WTC11 (cell line): Measurements from ENCODE around the gene TBRG4. TPM values are rescaled to one million over a fixed set of nuclear protein-coding genes. Genes with fewer than 3 reads are reported as not detected.

Experiments
- ATAC-seq: fragments of 200-7000 bp; cut with Tn5 transposase; 2 replicates; pipeline ENCODE4 v1.10.0; 2021; ENCODE audit warnings: mild to moderate bottlenecking, moderate library complexity
- CTCF ChIA-PET: fragments of 300-600 bp; sonication (Branson Sonifier 250); formaldehyde crosslinking; loops from one replicate; lab custom pipeline; 2021; ENCODE audit warnings: antibody characterized with exemption; lab: Charles Lee
- POLR2A ChIA-PET: fragments of 350-600 bp; sonication (Branson Sonifier 250); formaldehyde crosslinking; loops from one replicate; lab custom pipeline; 2021; ENCODE audit warnings: antibody characterized with exemption; lab: Charles Lee
- DNase-seq: peaks from one replicate; pipeline ENCODE4 v3.0.0; 2021; ENCODE audit warnings: low spot score
- H3K27ac Mint-ChIP-seq: 2 replicates; pipeline ENCODE4 v1.8.0; 2021; ENCODE audit warnings: mixed read lengths
- H3K27me3 Mint-ChIP-seq: 2 replicates; pipeline ENCODE4 v1.8.0; 2021; ENCODE audit warnings: low read depth, mild to moderate bottlenecking, moderate library complexity, mixed read lengths
- H3K36me3 Mint-ChIP-seq: 2 replicates; pipeline ENCODE4 v1.8.0; 2021; ENCODE audit warnings: mixed read lengths
- H3K4me1 Mint-ChIP-seq: 2 replicates; pipeline ENCODE4 v1.8.0; 2022; ENCODE audit warnings: mixed read lengths
- H3K4me3 Mint-ChIP-seq: 2 replicates; pipeline ENCODE4 v1.8.0; 2021; ENCODE audit warnings: mild to moderate bottlenecking, moderate library complexity, mixed read lengths
- H3K9me3 Mint-ChIP-seq: 2 replicates; pipeline ENCODE4 v1.8.0; 2021; ENCODE audit warnings: mixed read lengths
- AR ChIP-seq: fragments of 250-450 bp; sonication (Bioruptor Pico); IDR thresholded peaks from 2 replicates; pipeline ENCODE4 v1.9.0; 2021; ENCODE audit warnings: mild to moderate bottlenecking
- CBFB ChIP-seq: sonication (generic); formaldehyde crosslinking; IDR thresholded peaks from 2 replicates; pipeline ENCODE4 v1.8.1; 2022; ENCODE audit warnings: mild to moderate bottlenecking, low read depth, missing genetic modification reagents
- FOXJ3 ChIP-seq: sonication (generic); formaldehyde crosslinking; IDR thresholded peaks from 2 replicates; pipeline ENCODE4 v1.9.0; 2021; ENCODE audit warnings: missing genetic modification reagents, mild to moderate bottlenecking, borderline replicate concordance
- GABPB1 ChIP-seq: sonication (generic); formaldehyde crosslinking; IDR thresholded peaks from 2 replicates; pipeline ENCODE4 v1.8.1; 2023; ENCODE audit warnings: mild to moderate bottlenecking, missing genetic modification reagents
- GTF2I ChIP-seq: fragments of 250-450 bp; sonication (Bioruptor Pico); conservative IDR thresholded peaks from 2 replicates; pipeline ENCODE4 v1.4.0; 2021; ENCODE audit warnings: mild to moderate bottlenecking
- HMGA2 ChIP-seq: fragments of 250-450 bp; sonication (Bioruptor Pico); IDR thresholded peaks from 2 replicates; pipeline ENCODE4 v1.4.0; 2021; ENCODE audit warnings: mild to moderate bottlenecking, moderate library complexity
- IRF1 ChIP-seq: sonication (generic); formaldehyde crosslinking; IDR thresholded peaks from 2 replicates; pipeline ENCODE4 v1.8.0; 2023; ENCODE audit warnings: missing genetic modification reagents
- IRF2 ChIP-seq: sonication (generic); formaldehyde crosslinking; IDR thresholded peaks from 2 replicates; pipeline ENCODE4 v1.8.0; 2022; ENCODE audit warnings: low read depth, missing genetic modification reagents, borderline replicate concordance
- JAZF1 ChIP-seq: fragments of 250-450 bp; sonication (Bioruptor Pico); IDR thresholded peaks from 2 replicates; pipeline ENCODE4 v1.9.0; 2021; ENCODE audit warnings: moderate library complexity, mild to moderate bottlenecking, inconsistent platforms
- MLX ChIP-seq: sonication (generic); formaldehyde crosslinking; IDR thresholded peaks from 2 replicates; pipeline ENCODE4 v1.8.1; 2023; ENCODE audit warnings: mild to moderate bottlenecking, missing genetic modification reagents, moderate library complexity
- NR3C1 ChIP-seq: sonication (generic); formaldehyde crosslinking; conservative IDR thresholded peaks from 2 replicates; pipeline ENCODE4 v1.8.1; 2023; ENCODE audit warnings: low read depth, mild to moderate bottlenecking, missing genetic modification reagents
- PRDM15 ChIP-seq: sonication (generic); formaldehyde crosslinking; IDR thresholded peaks from 2 replicates; pipeline ENCODE4 v1.8.0; 2022; ENCODE audit warnings: missing genetic modification reagents
- SMAD3 ChIP-seq: sonication (generic); formaldehyde crosslinking; IDR thresholded peaks from 2 replicates; pipeline ENCODE4 v1.8.0; 2022; ENCODE audit warnings: missing genetic modification reagents, mild to moderate bottlenecking, borderline replicate concordance
- ZBTB21 ChIP-seq: sonication (generic); formaldehyde crosslinking; IDR thresholded peaks from 2 replicates; pipeline ENCODE4 v1.8.1; 2023; ENCODE audit warnings: mild to moderate bottlenecking, missing genetic modification reagents, borderline replicate concordance
- ZNF121 ChIP-seq: sonication (generic); formaldehyde crosslinking; IDR thresholded peaks from 2 replicates; pipeline ENCODE4 v1.8.0; 2023; ENCODE audit warnings: missing genetic modification reagents
- ZNF396 ChIP-seq: fragments of 250-450 bp; sonication (Bioruptor Pico); IDR thresholded peaks from 2 replicates; pipeline ENCODE4 v1.8.0; 2021; ENCODE audit warnings: mild to moderate bottlenecking, moderate library complexity, borderline replicate concordance
- total RNA-seq: library from RNA; stranded (reverse); gene quantifications from 3 replicates; pipeline ENCODE4 v1.2.3, GENCODE V29; 2021
- TF ChIP-seq, protein P1 (sequence below): sonication (generic); formaldehyde crosslinking; IDR thresholded peaks from 2 replicates; pipeline ENCODE4 v1.8.0; 2023; ENCODE audit warnings: mild to moderate bottlenecking, missing genetic modification reagents
- TF ChIP-seq, protein P2 (sequence below): fragments of 250-450 bp; sonication (Bioruptor Pico); IDR thresholded peaks from 2 replicates; pipeline ENCODE4 v1.8.0; 2021; ENCODE audit warnings: mild to moderate bottlenecking

The TBRG4 gene
- total RNA-seq, 1 experiment from 2014 or later, result 167 TPM

DNA sequence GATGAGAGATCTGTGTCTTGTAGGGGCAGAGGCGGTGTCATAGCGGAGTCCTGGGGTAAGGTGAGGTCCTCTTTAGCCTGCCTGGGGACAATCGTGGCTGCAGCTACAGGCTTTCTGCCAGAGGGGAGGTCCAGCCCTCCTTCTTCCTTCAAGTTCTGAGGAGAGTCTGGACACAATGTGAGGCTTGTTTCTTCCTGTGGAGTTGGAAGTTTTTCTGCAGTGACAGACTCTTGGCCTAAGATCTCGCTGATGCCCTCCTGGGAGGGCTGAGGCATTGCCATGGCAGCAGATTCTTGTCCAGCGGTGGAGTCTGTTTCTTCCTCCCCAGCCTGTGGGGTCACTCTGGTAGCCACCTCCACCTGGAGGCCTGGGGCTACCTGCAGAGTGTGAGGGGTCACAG lies 27.2 kb downstream of the TBRG4 start (continued):
- TF ChIP-seq PRDM15 (CRISPR knock-in tag), result no peak

GRCh38 chr7:45082831-45083331 lies 28.6 kb downstream of the TBRG4 start:
- POLR2A ChIA-PET, result no interaction called here
- 0 out of 2 replicates have a peak, but pooled peaks cover 5% of the 10 kb centered on the region for H3K9me3 Mint-ChIP-seq
- H3K36me3 Mint-ChIP-seq, result no peaks in the 10 kb centered on the region
- peaks cover 6% of the 10 kb centered on the region for H3K27me3 Mint-ChIP-seq
- ATAC-seq (no peak), DNase-seq (no peak)
- no peak overlapping the region for H3K4me3 Mint-ChIP-seq
- no peaks in the 10 kb centered on the region for H3K4me1 Mint-ChIP-seq
- CTCF ChIA-PET, result no interaction called here
- H3K27ac Mint-ChIP-seq, result no peak overlapping the region
- TF ChIP-seq MLX (CRISPR knock-in tag) (no peak), HMGA2 (CRISPR knock-in tag) (no peak), GABPB1 (CRISPR knock-in tag) (no peak), ZNF121 (CRISPR knock-in tag) (no peak), GTF2I (no peak), IRF2 (no peak)
- TF ChIP-seq, protein P1, sequence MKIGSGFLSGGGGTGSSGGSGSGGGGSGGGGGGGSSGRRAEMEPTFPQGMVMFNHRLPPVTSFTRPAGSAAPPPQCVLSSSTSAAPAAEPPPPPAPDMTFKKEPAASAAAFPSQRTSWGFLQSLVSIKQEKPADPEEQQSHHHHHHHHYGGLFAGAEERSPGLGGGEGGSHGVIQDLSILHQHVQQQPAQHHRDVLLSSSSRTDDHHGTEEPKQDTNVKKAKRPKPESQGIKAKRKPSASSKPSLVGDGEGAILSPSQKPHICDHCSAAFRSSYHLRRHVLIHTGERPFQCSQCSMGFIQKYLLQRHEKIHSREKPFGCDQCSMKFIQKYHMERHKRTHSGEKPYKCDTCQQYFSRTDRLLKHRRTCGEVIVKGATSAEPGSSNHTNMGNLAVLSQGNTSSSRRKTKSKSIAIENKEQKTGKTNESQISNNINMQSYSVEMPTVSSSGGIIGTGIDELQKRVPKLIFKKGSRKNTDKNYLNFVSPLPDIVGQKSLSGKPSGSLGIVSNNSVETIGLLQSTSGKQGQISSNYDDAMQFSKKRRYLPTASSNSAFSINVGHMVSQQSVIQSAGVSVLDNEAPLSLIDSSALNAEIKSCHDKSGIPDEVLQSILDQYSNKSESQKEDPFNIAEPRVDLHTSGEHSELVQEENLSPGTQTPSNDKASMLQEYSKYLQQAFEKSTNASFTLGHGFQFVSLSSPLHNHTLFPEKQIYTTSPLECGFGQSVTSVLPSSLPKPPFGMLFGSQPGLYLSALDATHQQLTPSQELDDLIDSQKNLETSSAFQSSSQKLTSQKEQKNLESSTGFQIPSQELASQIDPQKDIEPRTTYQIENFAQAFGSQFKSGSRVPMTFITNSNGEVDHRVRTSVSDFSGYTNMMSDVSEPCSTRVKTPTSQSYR (CRISPR knock-in tag), result no peak

DNA sequence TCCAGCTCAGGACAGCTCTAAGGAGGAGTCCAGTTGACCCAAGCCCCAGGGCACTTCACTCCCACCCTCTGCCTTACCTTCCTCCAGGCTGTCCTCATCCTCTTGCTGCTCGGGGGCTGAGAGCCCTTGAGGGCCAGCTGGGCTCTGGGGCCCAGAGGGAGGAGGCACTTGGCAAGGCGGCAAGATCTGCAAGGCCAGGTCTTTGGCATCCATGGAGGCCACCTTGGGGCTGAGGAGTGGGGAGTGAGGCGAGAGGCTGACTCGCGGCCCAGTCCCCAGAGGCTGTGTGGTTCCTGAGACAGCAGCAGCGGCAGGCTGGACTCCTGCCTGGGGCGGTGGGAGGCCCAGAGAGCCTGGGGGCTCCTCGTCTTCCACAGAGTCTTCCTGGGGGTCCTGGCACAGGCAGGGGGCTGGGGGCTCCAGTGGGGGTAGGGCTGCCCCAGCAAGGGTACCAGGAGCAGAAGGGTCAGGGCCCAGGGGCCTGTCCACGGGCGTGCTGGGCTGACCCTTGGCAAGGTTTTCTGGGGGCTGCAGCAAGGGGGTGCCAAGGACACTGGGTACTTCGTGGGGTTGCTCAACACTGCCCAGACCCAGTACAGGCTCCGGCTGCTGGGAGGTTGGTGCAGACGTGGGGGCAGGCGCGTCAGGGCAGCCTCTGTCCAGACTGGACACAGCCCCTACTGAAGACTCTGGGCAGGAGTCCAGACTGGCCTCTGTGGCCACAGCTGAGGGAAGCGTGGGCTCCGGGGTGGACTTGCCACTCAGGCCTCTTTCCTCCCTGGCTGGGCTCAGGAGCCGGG lies 29.3 kb downstream of the TBRG4 start:
- no peak for ATAC-seq
- Mint-ChIP-seq H3K9me3 (0 out of 2 replicates have a peak, but pooled peaks cover 5% of the 10 kb centered on the region), H3K36me3 (no peaks in the 10 kb centered on the region), H3K27ac (no peak overlapping the region), H3K27me3 (peaks cover 3% of the 10 kb centered on the region), H3K4me3 (no peak overlapping the region), H3K4me1 (no peaks in the 10 kb centered on the region)
- no peak for DNase-seq
- ChIA-PET POLR2A (no interaction called here), CTCF (interaction anchor here (1.2 kb wide), 1 partner anchor 108 kb away, joined by 3 read pairs; no protein-coding TSS in a partner anchor)
- TF ChIP-seq JAZF1 (CRISPR knock-in tag) (no peak), CBFB (CRISPR knock-in tag) (no peak), ZBTB21 (no peak), IRF1 (CRISPR knock-in tag) (no peak), ZNF396 (CRISPR knock-in tag) (no peak), FOXJ3 (CRISPR knock-in tag) (no peak), SMAD3 (CRISPR knock-in tag) (no peak), AR (CRISPR knock-in tag) (no peak), NR3C1 (CRISPR knock-in tag) (no peak)
- TF ChIP-seq, protein P2, sequence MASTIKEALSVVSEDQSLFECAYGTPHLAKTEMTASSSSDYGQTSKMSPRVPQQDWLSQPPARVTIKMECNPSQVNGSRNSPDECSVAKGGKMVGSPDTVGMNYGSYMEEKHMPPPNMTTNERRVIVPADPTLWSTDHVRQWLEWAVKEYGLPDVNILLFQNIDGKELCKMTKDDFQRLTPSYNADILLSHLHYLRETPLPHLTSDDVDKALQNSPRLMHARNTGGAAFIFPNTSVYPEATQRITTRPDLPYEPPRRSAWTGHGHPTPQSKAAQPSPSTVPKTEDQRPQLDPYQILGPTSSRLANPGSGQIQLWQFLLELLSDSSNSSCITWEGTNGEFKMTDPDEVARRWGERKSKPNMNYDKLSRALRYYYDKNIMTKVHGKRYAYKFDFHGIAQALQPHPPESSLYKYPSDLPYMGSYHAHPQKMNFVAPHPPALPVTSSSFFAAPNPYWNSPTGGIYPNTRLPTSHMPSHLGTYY (CRISPR knock-in tag), result no peak
